ENCODE data around the gene SELENOT.
"Not testable (repeated sequence)": the region's sequence is repeated elsewhere in the genome, so short reads cannot be mapped to it uniquely, and the experiment has no call there.

SELENOT gene

DNA sequence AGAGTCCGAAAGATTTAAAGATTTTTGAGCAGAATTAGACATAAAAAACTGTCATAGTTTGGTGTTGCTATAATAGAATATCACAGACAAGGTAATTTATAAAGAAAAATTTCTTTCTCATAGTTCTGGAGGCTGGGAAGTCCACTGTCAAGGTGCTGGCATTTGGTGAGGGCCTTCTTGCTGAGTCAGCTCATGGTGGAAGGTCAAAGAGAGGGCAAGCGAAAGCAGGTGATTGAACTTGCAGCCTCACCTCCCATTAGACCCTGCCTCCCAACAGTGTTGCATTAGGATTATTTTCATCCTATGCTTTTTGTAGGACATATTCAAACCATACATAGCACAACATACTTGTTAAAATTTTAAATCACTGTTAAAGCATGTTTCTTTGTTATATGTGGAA lies 9.9 kb downstream of the SELENOT start:
- Histone ChIP-seq H3K4me1 (ENCODE audit: low read depth, poor library complexity, severe bottlenecking) (peaks cover 63% of the 10 kb centered on the region), H3K27ac (no peak overlapping the region), H3K4me2 (peak overlapping the region; percentile 30; the same call in 1 of the 2 replicates), H3K4me3 (IDR thresholded peaks at IDR 0.05; ENCODE audit: insufficient read depth, low read depth, low read length) (no peak overlapping the region), H4K20me1 (ENCODE audit: insufficient read depth) (peaks cover 61% of the 10 kb centered on the region), H3K27me3 (ENCODE audit: insufficient read depth, low read depth) (no peaks in the 10 kb centered on the region), H3K36me3 (ENCODE audit: insufficient read depth) (peaks cover 6% of the 10 kb centered on the region; the same call in 1 of the 2 replicates), H2AFZ (ENCODE audit: low read depth) (no peak overlapping the region), H3K9ac (no peak overlapping the region), H3K79me2 (ENCODE audit: insufficient read depth, low read depth) (peaks cover 82% of the 10 kb centered on the region)
- TF ChIP-seq, protein P1, sequence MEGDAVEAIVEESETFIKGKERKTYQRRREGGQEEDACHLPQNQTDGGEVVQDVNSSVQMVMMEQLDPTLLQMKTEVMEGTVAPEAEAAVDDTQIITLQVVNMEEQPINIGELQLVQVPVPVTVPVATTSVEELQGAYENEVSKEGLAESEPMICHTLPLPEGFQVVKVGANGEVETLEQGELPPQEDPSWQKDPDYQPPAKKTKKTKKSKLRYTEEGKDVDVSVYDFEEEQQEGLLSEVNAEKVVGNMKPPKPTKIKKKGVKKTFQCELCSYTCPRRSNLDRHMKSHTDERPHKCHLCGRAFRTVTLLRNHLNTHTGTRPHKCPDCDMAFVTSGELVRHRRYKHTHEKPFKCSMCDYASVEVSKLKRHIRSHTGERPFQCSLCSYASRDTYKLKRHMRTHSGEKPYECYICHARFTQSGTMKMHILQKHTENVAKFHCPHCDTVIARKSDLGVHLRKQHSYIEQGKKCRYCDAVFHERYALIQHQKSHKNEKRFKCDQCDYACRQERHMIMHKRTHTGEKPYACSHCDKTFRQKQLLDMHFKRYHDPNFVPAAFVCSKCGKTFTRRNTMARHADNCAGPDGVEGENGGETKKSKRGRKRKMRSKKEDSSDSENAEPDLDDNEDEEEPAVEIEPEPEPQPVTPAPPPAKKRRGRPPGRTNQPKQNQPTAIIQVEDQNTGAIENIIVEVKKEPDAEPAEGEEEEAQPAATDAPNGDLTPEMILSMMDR (conservative IDR thresholded peaks at IDR 0.05; ENCODE audit: low read depth, low read length) = no peak

DNA sequence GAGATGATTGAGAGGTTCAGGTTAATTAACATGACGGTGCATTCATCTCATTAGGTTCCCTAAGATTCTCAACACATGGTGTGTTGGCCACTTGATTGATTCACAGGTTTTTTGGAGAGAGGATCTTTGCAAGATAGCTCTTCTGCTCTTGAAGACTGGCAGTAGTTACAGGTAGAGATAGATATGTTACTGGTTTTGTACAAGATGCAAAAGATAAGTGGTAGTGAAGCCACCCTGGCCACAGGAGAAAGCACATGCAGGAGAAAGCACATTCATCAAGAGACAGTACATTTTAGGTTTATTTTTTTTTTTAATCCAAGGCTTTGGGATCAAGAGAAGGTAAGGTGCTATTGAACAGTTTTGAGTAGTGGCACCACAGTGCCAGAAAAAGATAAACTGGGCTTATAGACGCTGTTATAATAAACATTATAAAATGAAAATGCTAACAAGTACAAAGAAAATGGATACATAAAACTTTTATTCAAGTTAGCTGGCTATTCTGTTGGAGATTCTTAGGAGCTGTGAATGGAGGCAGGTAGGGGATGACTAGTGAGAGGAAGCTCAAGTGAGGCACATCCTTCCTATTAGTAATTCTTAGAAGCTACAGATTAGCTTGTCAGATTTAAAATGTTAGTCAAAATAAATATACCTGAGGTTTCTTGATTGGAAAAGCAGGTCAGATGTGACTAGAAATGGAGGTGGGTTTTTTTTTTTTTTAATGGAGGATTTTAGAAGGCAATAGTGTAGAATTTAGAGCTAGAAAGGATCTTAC lies 10.8 kb downstream of the SELENOT start:
- H3K4me1 ChIP-seq (ENCODE audit: low read depth, poor library complexity, severe bottlenecking) = peaks cover 55% of the 10 kb centered on the region
- no peak overlapping the region for H2AFZ ChIP-seq (ENCODE audit: low read depth)
- peaks cover 13% of the 10 kb centered on the region; the same call in 1 of the 2 replicates for H3K36me3 ChIP-seq (ENCODE audit: insufficient read depth)
- TF ChIP-seq, protein P1 (conservative IDR thresholded peaks at IDR 0.05; ENCODE audit: low read depth, low read length) = no peak
- no peak overlapping the region for H3K27ac ChIP-seq
- no peaks in the 10 kb centered on the region for H3K27me3 ChIP-seq (ENCODE audit: insufficient read depth, low read depth)
- peaks cover 82% of the 10 kb centered on the region for H3K79me2 ChIP-seq (ENCODE audit: insufficient read depth, low read depth)
- H4K20me1 ChIP-seq (ENCODE audit: insufficient read depth) = peaks cover 53% of the 10 kb centered on the region
- H3K4me3 ChIP-seq (IDR thresholded peaks at IDR 0.05; ENCODE audit: insufficient read depth, low read depth, low read length) = no peak overlapping the region
- no peak overlapping the region for H3K4me2 ChIP-seq
- H3K9ac ChIP-seq = no peak overlapping the region

DNA sequence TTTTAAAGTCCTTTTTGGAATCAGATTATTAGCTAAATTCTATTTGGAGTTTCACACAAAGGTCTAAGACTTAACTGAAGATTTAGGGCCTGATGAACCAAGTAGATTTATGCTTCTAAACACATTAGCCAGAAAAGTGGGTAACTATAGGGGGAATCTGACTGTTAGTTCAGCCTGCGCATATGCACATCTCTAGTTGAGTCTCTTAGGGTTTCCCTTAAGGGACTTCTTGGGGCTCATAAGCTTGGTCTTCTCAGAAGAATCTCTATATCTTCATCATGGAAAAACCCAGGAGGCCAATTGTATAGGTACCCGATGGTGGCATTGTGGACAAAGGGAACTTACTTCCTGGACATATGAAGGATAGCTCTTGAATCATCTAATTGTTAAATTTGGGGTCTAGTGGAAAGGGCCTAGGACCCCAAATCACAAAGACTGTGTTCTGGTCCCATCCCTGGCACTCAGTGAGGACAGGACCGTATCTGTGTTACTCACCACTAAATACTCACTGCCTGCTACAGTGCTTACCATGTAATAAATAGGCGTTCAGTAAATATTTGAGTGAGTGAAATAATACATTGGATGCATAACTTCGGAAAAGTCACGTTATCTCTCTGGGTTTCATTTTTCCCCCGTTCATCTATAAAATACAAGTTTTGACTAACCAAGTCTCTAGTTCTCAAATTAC lies 17.0 kb downstream of the SELENOT start:
- Histone ChIP-seq H3K4me3 (IDR thresholded peaks at IDR 0.05; ENCODE audit: insufficient read depth, low read depth, low read length) (no peak overlapping the region), H3K4me2 (no peak overlapping the region), H3K27ac (no peak overlapping the region), H2AFZ (ENCODE audit: low read depth) (no peak overlapping the region), H3K4me1 (ENCODE audit: low read depth, poor library complexity, severe bottlenecking) (peaks cover 36% of the 10 kb centered on the region), H3K27me3 (ENCODE audit: insufficient read depth, low read depth) (no peaks in the 10 kb centered on the region), H3K36me3 (ENCODE audit: insufficient read depth) (0 out of 2 replicates have a peak, but pooled peaks cover 8% of the 10 kb centered on the region), H3K79me2 (ENCODE audit: insufficient read depth, low read depth) (peaks cover 81% of the 10 kb centered on the region), H3K9ac (no peak overlapping the region), H4K20me1 (ENCODE audit: insufficient read depth) (peaks cover 37% of the 10 kb centered on the region)
- TF ChIP-seq, protein P1 (conservative IDR thresholded peaks at IDR 0.05; ENCODE audit: low read depth, low read length) = no peak

DNA sequence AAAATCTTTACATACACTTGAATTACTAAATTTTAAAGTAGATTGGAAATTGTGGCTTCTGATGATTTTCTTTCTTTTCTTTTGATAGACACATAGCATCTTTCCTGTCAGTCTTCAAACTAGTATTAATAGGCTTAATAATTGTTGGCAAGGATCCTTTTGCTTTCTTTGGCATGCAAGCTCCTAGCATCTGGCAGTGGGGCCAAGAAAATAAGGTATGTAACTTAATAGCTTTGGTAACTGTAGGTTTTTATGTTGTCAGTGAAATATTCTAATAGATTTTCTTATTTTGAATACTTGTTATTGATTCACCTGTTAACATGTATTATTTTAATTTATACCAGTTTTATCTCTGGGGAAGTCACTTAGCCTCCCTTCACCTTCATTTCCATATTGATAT lies 19.8 kb downstream of the SELENOT start:
- H3K4me3 ChIP-seq (IDR thresholded peaks at IDR 0.05; ENCODE audit: insufficient read depth, low read depth, low read length); H2AFZ ChIP-seq (ENCODE audit: low read depth); H3K27me3 ChIP-seq (ENCODE audit: insufficient read depth, low read depth); H3K4me2 ChIP-seq; H3K9ac ChIP-seq; H3K27ac ChIP-seq: not testable (repeated sequence)
- peaks cover 68% of the 10 kb centered on the region for H3K79me2 ChIP-seq (ENCODE audit: insufficient read depth, low read depth)
- peaks cover 27% of the 10 kb centered on the region for H4K20me1 ChIP-seq (ENCODE audit: insufficient read depth)
- peaks cover 27% of the 10 kb centered on the region for H3K4me1 ChIP-seq (ENCODE audit: low read depth, poor library complexity, severe bottlenecking)
- peaks cover 16% of the 10 kb centered on the region for H3K36me3 ChIP-seq (ENCODE audit: insufficient read depth)

Data from KMS-11 (cell line).